Breast epithelium (tissue), 3 donors: Measurements from ENCODE around the gene TEC.

Source experiments
- POLR2A ChIP-seq: fragments of 450-650 bp; IDR thresholded peaks from one replicate; pipeline ENCODE4 v1.6.1; 2016; ENCODE audit warnings: antibody characterized with exemption, mild to moderate bottlenecking, moderate library complexity
- TF ChIP-seq, protein P1 (sequence below), 3 donors: fragments of 450-650 bp; IDR thresholded peaks; one replicate each; pipeline ENCODE4 v1.5.1; 2016 to 2017; ENCODE audit warnings: antibody characterized with exemption in 3 of 3, mild to moderate bottlenecking in 3 of 3, moderate library complexity in 3 of 3

DNA sequence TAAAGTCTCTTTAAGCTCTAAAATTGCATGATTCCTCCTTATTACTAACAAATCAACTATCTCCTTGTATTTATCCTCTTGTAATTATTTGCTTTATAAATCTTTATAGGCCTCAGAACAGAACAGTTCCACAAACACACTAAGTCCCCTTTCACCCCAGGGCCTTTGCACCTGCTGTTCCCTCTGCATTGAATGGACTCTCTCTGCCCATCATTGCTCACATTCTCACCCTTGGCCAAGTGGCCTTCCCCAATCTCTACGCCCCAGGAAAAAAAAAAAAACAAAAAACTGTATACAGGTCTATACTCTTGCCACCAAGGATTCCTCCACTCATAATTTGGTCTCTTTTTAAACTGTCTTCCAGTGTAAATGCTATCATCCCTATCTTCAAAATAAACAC lies 53.7 kb downstream of the TEC start:
- TF ChIP-seq, protein P1, sequence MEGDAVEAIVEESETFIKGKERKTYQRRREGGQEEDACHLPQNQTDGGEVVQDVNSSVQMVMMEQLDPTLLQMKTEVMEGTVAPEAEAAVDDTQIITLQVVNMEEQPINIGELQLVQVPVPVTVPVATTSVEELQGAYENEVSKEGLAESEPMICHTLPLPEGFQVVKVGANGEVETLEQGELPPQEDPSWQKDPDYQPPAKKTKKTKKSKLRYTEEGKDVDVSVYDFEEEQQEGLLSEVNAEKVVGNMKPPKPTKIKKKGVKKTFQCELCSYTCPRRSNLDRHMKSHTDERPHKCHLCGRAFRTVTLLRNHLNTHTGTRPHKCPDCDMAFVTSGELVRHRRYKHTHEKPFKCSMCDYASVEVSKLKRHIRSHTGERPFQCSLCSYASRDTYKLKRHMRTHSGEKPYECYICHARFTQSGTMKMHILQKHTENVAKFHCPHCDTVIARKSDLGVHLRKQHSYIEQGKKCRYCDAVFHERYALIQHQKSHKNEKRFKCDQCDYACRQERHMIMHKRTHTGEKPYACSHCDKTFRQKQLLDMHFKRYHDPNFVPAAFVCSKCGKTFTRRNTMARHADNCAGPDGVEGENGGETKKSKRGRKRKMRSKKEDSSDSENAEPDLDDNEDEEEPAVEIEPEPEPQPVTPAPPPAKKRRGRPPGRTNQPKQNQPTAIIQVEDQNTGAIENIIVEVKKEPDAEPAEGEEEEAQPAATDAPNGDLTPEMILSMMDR (IDR thresholded peaks at IDR 0.05), result no peak
- TF ChIP-seq POLR2A, result no peak
